ENCODE measurements around the gene TSNAX.

TSNAX gene

DNA sequence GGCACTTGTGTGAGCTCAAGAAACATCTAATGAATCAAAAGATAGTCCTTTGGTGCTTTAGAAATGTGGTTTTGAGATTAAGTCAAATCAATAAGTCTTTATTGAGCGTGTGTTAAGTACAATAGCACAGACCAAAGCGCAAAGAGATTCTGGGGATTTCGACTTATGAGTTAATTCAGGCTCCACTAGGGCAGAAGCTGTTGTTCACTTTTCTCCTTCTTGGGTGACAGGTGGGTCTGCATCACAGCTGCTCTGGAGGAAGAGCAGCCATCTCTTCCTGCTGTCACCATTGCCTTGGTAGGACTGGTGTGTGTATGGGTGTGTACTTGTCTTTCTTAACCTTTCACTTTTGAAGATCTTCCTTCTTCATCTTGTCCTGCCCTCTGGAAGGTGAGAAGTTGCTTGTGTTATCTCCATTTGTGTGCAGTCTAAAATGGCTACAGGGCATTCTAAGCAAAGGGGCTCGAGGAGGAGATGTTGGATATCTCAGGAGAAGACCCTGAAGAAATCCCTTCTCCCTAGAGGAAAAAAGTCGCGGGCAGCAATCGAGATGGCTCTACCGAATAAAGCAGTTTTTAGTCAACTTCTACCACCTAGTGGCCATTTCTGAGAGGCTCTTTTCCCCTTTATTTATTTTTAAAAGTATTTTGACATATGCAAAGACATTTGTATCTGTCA, 75.3 kb downstream of the TSNAX start:
- peak; percentile 77 for DNase-seq

DNA sequence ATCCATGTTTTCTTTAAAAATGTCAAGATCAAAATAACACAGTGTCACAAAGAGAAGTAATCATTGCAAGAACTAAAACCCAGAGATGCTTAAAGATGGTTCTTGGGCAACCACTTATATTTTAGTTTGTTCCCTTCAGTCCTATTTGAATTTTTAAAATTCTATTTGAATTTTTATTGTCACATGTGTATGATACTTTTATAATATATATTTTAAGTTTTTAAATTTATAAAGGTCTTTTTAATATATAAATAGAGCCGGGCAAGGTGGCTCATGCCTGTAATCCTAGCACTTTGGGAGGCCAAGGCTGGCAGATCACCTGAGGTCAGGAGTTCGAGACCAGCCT, 75.8 kb downstream of the TSNAX start:
- no peak for DNase-seq

DNA sequence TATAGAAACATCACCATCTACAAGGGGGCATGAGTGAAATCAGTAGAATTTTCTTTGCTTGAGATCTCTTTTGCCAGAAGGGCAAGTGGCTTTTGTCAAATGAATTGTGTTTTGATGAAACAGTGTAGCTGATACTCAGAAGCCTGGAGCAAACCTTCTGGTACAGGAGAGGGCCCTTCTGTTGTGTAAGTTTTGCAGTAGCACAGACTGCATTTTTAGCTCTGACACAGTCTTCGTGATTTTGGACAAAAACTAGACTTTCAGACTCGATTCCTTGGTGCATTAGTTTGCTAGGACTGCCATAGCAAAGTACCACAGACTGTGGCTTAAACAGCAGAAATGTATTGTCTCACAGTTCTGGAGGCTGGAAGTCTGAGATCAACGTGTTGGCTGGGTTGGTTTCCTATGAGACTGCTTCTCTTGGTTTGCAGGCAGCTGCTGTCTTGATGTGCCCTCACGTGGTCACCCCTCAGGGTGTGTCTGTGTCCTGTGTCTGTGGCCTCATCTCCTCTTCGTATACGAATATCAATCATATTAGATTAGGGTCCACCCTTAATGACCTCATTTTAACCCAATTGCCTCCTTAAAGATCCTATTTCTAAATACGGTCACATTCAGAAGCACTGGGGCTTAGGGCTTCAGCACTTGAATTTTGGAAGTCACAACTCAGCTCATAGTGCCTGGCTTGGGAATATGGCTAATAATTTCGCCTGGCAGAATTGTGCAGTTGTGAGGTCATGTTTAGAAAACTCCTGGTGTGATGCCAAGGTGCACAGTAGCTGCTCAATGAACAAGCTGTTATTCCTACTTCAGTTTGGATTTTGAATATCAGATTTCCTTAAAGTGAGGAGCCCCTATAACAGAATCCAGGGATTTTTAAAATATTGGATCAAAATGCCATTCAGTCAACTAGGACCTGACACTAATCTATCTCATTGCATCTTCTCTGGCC, 77.0 kb downstream of the TSNAX start:
- no peak for DNase-seq

DNA sequence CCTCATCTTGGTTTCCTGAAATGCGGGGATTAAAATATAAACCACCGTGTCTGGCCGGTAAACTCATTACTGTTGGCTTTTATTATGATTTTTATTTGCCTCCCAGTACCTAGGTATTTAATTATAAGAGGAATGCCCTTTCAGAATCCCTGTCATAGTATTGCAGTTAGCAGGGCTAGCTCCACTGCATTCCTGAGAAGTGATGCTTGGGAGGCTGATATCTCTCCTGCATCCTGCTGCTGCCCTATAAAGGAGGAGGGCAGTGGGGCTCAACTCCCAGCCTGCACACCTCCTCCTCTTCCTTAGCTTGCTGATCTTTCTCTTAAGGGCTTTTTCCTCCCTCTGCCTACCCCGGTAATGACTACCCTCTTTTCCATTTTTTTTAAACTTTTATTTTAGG, 78.2 kb downstream of the TSNAX start:
- DNase-seq, result no peak

DNA sequence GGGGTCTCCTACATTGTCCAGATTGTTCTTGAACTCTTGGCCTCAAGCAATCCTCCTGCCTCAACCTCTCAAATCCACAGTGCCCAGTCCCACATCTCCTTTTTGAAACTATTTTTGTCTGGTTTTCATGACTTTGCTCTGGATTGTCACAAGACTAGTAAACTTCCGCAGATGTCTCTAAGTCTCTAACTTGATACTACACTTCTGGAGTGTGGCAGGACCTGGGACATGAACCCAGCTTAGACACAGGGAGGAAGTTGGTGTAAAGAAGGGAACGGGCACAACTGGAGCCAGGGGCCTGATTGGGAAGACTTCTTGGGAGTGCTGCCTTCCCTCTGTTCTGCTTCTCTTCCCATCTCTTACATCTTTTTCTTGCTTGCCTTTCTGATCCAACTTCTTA, 81.9 kb downstream of the TSNAX start:
- no peak for DNase-seq

DNA sequence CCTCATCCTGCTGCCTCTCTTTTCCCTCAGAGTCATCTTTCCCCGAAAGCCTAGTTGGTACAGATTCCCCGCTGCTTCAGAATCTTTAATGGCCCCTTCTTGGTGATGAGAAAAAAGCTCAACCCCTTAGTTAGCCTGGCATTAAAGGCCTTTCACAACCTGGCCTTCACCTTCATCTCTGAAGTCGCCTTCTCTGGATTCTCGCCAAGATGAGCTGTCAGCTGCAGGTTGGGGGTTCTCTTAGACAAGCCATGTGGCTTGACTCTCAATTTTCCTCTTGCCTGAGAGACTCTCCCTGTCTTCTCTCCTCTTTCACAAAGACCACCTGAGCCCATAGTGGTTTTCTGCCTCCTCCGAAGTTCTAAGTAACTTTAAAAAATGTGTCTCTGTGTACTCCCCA, 82.6 kb downstream of the TSNAX start:
- no peak for DNase-seq

DNA sequence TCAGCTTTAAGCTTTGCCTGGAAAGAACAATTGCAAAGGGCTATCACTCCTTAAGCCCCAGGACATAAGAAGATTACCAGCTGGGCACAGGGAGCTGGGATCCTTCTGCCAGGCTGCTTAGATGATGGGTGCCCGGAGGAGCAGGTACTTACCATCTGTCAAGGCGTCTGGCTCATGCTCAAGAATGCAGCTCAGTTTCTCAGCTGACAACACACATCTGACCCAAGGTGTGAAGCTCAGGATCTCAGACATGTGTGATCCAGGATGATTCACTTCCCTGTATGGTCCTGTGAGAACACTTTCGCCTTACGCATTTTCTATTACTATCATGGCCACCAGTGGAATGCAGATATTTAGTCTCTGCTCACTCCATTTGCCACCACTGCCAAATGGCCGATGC, 83.4 kb downstream of the TSNAX start:
- DNase-seq, result no peak

DNA sequence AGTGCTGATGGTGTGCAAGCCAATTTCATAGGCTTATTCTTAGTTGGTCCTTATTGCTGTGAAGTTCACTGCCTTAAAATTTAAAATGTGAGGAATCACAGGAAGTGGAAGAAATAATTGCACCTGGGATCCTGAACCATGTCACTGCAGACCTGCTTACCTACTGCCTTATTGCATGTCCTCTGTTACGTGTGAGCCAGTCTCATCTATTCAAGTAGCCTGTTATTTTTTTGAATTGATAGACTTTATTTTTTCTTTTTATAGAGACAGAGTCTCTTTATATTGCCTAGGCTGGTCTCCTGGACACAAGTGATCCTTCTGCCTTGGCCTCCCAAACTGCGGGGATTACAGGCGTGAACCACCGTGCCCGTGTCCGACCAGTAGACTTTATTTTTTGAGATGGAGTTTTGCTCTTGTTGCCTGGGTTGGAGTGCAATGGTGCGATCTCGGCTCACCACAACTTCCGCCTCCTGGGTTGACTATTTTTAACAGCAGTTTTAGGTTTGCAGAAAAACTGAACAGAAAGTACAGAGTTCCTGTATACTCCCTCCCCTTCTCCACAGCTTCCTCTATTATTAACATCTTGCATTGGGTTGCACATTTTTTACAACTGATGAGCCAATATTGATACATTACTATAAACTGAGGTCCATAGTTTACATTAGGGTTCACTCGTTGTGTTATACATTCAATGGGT, 84.1 kb downstream of the TSNAX start:
- DNase-seq, result no peak

DNA sequence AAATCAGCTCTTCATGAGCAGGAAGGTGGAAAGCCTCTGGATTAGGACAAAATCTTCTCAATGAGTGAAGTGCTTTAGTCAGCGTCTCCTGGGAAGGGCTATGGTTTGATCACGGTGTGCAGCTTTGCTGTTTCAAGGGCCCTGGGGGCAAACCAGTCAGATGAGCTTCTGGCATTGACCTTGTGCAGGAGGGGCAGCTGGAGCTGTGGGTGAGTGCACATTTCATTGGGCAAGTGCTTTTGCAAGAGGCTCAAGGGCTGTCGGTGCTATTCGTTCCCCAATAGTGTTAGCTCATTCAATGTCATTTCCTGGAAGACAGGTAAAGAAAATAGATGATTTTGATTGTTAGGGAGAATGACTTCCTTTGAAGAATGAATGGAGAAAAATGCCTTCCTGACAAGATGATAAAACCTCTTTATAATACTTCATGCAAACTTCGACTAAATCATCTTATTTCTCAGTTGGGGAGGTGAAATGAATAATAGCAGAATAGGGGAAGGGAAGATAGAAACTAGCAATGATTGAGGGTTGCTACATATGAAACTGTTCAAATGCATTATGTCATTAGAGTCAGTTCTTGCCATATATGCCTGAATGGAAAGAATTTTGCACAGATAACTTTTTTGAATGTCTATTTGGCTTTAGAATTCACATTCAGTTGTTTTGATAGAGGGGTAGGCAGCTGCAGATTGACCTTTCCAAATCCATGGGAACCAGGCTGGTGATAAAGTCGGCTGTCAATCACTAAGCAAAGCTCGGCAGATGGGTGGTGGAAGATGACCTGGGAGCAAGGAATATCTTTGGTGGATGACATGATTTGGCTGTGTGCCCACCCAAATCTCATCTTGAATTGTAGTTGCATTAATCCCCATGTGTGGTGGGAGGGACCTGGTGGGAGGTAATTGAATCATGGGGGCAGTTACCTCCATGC, 85.2 kb downstream of the TSNAX start:
- no peak for DNase-seq

Measured in NCI-H2029 treated with DMSO at 0.1 percent for 48 hours (cell line).